GM19455 (cell line): ENCODE measurements around the gene TOMM20.
"Not testable (repeated sequence)": the region's sequence is repeated elsewhere in the genome, so short reads cannot be mapped to it uniquely, and the experiment has no call there.

Experiments used
- ATAC-seq: cut with Tn5 transposase; IDR thresholded peaks from one replicate; pipeline ENCODE4 v1.9.1; 2021; ENCODE audit not compliant: unreplicated experiment

Gene TOMM20

GRCh38 chr1:235085411-235086117 is 43.1 kb downstream of the TOMM20 start:
- ATAC-seq, result not testable (repeated sequence)

GRCh38 chr1:235080788-235081187 is 47.8 kb downstream of the TOMM20 start:
- ATAC-seq, result not testable (repeated sequence)

- not testable (repeated sequence) for ATAC-seq
Observed at GRCh38 chr1:235080297-235080657, 48.4 kb downstream of the TOMM20 start.

- no peak for ATAC-seq
Observed at GRCh38 chr1:235079443-235080296, 49.0 kb downstream of the TOMM20 start.

GRCh38 chr1:235078480-235079381 is 49.9 kb downstream of the TOMM20 start:
- ATAC-seq, result no peak

- ATAC-seq, result no peak
Observed at GRCh38 chr1:235077571-235078479, 50.8 kb downstream of the TOMM20 start.

- no peak for ATAC-seq
Observed at GRCh38 chr1:235077163-235077540, 51.5 kb downstream of the TOMM20 start.

- ATAC-seq, result no peak
Observed at GRCh38 chr1:235076504-235077162, 52.0 kb downstream of the TOMM20 start.

GRCh38 chr1:235075777-235076308 is 52.8 kb downstream of the TOMM20 start:
- ATAC-seq, result no peak

- ATAC-seq, result peak; percentile 62
Observed at GRCh38 chr1:235075048-235075776, 53.4 kb downstream of the TOMM20 start.

GRCh38 chr1:235074523-235075047 is 54.1 kb downstream of the TOMM20 start:
- peak; percentile 43 for ATAC-seq

- ATAC-seq, result peak; percentile 3
Observed at GRCh38 chr1:235073968-235074522, 54.6 kb downstream of the TOMM20 start.

- ATAC-seq, result no peak
Observed at GRCh38 chr1:235073331-235073967, 55.2 kb downstream of the TOMM20 start.

GRCh38 chr1:235072577-235072976 is 56.1 kb downstream of the TOMM20 start:
- not testable (repeated sequence) for ATAC-seq

GRCh38 chr1:235072096-235072495 is 56.5 kb downstream of the TOMM20 start:
- ATAC-seq, result no peak

GRCh38 chr1:235070819-235071218 is 57.8 kb downstream of the TOMM20 start:
- ATAC-seq, result no peak
